ENCODE measurements around the gene CST6. TPM values are rescaled to one million over a fixed set of nuclear protein-coding genes. Genes with fewer than 3 reads are reported as not detected.

The CST6 gene
- total RNA-seq, 4 donors from 2014 or later = 1.7 TPM; not detected in 3

- no peak overlapping the region for H3K27ac ChIP-seq
- H3K4me3 ChIP-seq = no peak overlapping the region
- TF ChIP-seq CTCF (IDR thresholded peaks at IDR 0.05) (no peak), POLR2A (IDR thresholded peaks at IDR 0.05) (no peak), POLR2AphosphoS5 (IDR thresholded peaks at IDR 0.05) (no peak), EP300 (IDR thresholded peaks at IDR 0.05) (no peak)
- no peak for ATAC-seq
- no peaks in the 10 kb centered on the region for H3K9me3 ChIP-seq
- WGBS, 2 donors (ENCODE audit: low coverage in 1 of 2) = 77 to 82% methylated on average over 9 to 10 of the region's 15 CpGs
- H3K36me3 ChIP-seq = peaks cover 0 to 90% of the 10 kb centered on the region in 2 donors
- no peaks in the 10 kb centered on the region for H3K27me3 ChIP-seq
- peaks cover 0 to 7% (median 1%) of the 10 kb centered on the region in 3 donors for H3K4me1 ChIP-seq
Observed at GRCh38 chr11:65968600-65969482, 43.0 kb upstream of the CST6 start.

- H3K9me3 ChIP-seq = no peaks in the 10 kb centered on the region
- H3K4me1 ChIP-seq = no peaks in the 10 kb centered on the region
- ATAC-seq = no peak
- TF ChIP-seq EP300 (IDR thresholded peaks at IDR 0.05) = no peak
- no peak for TF ChIP-seq POLR2A (IDR thresholded peaks at IDR 0.05)
- no peak for TF ChIP-seq CTCF (IDR thresholded peaks at IDR 0.05)
- no peak for TF ChIP-seq POLR2AphosphoS5 (IDR thresholded peaks at IDR 0.05)
- no peaks in the 10 kb centered on the region for H3K27me3 ChIP-seq
- peaks cover 0 to 79% of the 10 kb centered on the region in 2 donors for H3K36me3 ChIP-seq
- WGBS, 2 donors (ENCODE audit: low coverage in 1 of 2) = 89 to 95% methylated on average over 7 to 8 of the region's 8 CpGs
- H3K4me3 ChIP-seq = no peak overlapping the region
- H3K27ac ChIP-seq = no peak overlapping the region
Observed at GRCh38 chr11:65972116-65972515, 39.7 kb upstream of the CST6 start.

GRCh38 chr11:65973439-65974110 is 38.2 kb upstream of the CST6 start:
- Histone ChIP-seq H3K27ac (no peak overlapping the region), H3K36me3 (peaks cover 0 to 79% of the 10 kb centered on the region in 2 donors), H3K9me3 (no peaks in the 10 kb centered on the region), H3K4me1 (no peaks in the 10 kb centered on the region), H3K27me3 (no peaks in the 10 kb centered on the region), H3K4me3 (no peak overlapping the region)
- ATAC-seq = no peak
- TF ChIP-seq CTCF (IDR thresholded peaks at IDR 0.05) (no peak), EP300 (IDR thresholded peaks at IDR 0.05) (no peak), POLR2A (IDR thresholded peaks at IDR 0.05) (no peak), POLR2AphosphoS5 (IDR thresholded peaks at IDR 0.05) (no peak)
- WGBS, 2 donors (ENCODE audit: low coverage in 1 of 2) = 90 to 100% methylated on average over 6 to 7 of the region's 13 CpGs

GRCh38 chr11:65975771-65976170 is 36.0 kb upstream of the CST6 start:
- Histone ChIP-seq H3K4me1 (no peaks in the 10 kb centered on the region), H3K9me3 (no peaks in the 10 kb centered on the region), H3K27me3 (no peaks in the 10 kb centered on the region), H3K4me3 (no peak overlapping the region), H3K27ac (no peak overlapping the region), H3K36me3 (peaks cover 0 to 76% of the 10 kb centered on the region in 2 donors)
- no peak for ATAC-seq
- TF ChIP-seq POLR2AphosphoS5 (IDR thresholded peaks at IDR 0.05) (no peak), POLR2A (IDR thresholded peaks at IDR 0.05) (no peak), EP300 (IDR thresholded peaks at IDR 0.05) (no peak), CTCF (IDR thresholded peaks at IDR 0.05) (no peak)
- 86 to 87% methylated on average over 5 to 8 of the region's 9 CpGs for WGBS, 2 donors (ENCODE audit: low coverage in 1 of 2)
